ENCODE measurements around the gene ARMC2.

- TF ChIP-seq CTCF (IDR thresholded peaks at IDR 0.05 in 8 of 11, conservative IDR thresholded peaks at IDR 0.05 in 3 of 11) (no peak), POLR2A (IDR thresholded peaks at IDR 0.05) (no peak), POLR2AphosphoS5 (IDR thresholded peaks at IDR 0.05) (no peak)
These were observed 25.7 kb downstream of the ARMC2 start for GRCh38 chr6:108873971-108874370.
